Activated CD8-positive, alpha-beta memory T cell treated with anti-CD3 and anti-CD28 coated beads for 1 hour (primary cell): ENCODE data around the gene MYOC.
"Not testable (repeated sequence)": the region's sequence is repeated elsewhere in the genome, so short reads cannot be mapped to it uniquely, and the experiment has no call there.

Source experiments
- DNase-seq, 2 donors: peaks; one replicate each; pipeline ENCODE4 v3.0.0-alpha.2; 2020; ENCODE audit warnings: low read depth in 1 of 2; ENCODE audit errors: extremely low read depth in 1 of 2

The MYOC gene

GRCh38 chr1:171654201-171654941 lies 1.9 kb upstream of the MYOC start:
- DNase-seq: no peak

DNA sequence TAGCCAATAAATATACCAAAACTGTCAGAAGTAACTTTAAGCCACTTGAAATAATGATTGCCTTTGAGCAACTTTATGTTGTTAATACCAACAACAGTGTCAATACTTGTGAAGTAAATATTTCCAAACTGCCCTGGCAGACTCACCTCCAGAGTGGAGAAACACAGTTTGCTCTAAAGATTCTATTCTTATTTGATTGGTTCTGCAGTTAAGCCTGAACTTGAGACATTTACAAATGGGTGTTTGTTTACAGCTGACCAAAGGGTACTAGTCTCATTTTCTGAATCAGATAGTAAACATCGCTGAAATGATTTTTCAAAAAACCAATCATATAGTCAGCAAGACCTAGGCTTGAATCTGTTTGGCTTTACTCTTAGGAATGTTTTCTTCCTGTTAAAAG lies 1.3 kb upstream of the MYOC start:
- no peak for DNase-seq

GRCh38 chr1:171646249-171646560 lies 6.3 kb downstream of the MYOC start:
- DNase-seq: no peak

DNA sequence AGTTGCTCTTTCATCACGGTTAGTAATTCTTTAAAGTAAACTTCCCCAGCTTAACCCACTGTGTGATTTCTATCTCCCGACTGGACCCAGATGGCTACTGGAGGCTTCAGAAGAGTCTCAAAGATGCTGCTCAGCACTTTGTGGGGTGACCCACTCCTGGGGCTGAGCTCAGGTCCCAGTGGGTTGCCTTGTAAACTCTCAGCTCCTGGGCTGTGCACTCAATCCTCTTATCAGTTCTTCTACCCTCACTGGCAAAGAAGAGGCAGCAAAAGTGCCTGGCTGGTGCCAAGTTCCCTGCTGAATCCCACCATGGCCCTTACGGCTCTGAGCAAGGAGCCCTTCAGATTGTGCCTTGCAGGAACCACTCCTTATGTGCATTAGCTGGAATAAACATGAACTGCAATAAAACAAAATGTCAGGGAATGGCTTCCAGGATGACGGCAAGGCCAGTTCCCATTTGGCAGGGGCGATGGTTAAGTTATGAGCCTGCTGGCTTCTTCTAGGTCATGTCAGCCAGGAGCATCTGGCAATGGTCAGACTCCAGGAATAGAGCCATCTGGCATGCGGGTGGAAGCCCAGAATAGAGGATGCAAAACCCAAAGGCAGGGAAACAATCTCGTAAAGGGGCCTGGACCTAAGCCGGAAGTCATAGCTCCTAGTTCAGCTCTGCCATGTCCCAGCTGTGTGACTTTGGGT lies 6.8 kb downstream of the MYOC start:
- DNase-seq: no peak

DNA sequence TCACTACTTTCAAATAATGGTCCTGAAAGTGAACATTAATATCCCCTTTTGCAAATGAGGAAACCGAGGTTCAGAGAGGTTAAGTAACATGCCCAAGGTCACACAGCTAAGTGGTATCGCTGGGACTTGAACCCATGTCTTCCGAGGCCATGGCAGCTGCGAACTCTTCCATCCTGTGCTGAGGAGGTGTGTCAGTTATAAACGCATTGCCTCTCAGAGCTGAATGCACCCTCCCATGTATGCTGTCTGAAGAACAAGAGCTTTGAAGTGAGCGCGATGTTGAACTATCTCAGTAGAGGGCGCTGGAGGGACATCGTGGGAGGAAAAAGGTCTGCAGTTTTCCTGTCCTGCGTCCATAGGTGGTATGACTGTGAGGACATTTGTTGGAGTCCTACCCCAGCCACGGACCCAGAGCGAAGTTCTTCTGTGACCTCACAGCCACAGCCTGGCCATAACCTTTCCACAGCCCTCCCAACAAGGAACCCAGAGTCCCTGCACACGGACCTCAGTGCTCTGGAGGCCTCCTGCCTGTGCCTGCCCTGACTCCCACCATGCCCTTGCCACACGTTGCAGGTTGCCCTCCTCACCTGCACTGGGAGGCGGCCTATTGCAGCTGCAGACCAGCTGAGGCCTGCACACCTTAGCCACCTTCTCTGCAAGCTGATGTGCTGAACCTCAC lies 7.5 kb downstream of the MYOC start:
- peak in 1 of 2 donors; percentile 19 for DNase-seq

DNA sequence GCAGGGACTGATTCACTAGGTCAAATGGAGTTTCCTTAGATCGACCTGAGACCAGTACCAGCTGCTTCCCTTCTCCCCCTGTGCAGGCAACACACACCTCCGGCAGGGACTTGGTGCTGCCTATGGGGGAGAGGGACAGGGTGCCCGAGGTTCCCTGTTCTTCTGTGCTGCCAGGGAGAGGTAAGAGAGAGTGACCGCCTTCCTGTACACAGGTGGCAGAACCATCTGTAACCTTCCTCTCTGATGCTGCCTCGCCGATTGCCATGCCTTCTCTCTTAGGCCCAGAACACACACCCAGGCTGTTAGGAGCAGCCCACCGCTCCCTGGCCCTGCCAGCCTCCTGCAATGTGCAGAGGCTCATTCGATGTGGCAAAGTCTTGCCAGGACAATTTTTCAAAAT lies 9.3 kb downstream of the MYOC start:
- no peak for DNase-seq

- DNase-seq: no peak
These were observed 10.3 kb downstream of the MYOC start for GRCh38 chr1:171642197-171642596.

GRCh38 chr1:171641076-171641864 lies 11.2 kb downstream of the MYOC start:
- no peak for DNase-seq

DNA sequence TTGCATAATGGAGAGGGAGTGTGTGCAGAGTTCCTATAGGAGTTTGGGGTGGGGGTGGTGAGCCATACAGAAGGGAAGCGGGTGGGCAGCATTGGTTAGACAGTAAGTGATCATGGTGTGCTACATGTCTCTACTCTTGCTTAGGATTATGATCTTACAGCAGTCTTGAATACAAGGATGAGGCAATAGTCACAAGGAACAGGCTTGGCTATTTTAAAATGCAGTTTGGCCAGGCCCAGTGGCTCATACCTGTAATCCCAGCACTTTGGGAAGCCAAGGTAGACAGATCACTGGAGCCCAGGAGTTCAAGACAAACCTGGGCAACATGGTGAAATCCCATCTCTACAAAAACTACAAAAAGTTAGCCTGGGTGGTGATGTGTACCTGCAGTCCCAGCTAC lies 12.3 kb downstream of the MYOC start:
- DNase-seq: no peak

DNA sequence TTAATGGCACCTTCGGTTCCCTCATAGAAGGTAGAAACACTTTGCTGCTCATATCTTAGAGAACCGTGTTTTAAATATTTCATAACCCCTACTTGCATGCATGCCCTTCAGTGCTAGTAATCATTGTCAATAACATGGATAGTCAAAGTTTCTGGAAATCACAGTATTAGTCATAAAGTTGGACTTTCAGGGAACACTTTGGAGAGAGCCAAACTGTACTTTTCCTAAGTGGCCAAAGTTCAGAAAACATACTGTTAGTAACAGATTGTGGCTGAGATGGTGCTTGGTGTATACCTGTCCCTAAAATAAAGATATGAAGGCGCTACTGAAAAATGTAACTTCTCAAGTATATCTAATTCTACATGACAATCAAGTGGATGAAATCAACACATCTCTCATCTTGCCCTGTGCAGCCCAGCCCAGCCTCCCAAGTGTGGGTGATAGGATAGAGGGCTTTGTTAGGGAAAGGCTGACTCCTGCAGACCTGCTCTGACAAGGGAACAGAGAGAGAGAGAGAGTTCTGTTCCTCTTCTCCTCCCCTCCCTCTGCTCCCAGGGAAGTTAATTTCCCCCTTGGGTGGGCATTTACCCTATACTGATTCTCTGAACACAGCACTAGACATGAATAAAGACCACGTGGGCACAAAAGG lies 14.4 kb downstream of the MYOC start:
- no peak for DNase-seq

DNA sequence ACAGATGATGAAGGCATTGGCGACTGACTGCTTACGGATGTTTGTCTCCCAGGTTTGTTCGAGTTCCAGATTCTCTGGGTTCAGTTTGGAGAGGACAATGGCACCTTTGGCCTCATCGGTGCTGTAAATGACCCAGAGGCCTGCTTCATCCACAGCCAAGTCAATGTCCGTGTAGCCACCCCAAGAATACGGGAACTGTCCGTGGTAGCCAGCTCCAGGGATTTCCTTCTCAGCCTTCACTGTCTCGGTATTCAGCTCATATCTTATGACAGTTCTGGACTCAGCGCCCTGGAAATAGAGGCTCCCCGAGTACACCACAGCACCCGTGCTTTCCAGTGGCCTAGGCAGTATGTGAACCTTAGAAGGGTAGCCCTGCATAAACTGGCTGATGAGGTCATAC lies 16.3 kb downstream of the MYOC start:
- DNase-seq: no peak

GRCh38 chr1:171635661-171636060 lies 16.8 kb downstream of the MYOC start:
- DNase-seq: no peak

DNA sequence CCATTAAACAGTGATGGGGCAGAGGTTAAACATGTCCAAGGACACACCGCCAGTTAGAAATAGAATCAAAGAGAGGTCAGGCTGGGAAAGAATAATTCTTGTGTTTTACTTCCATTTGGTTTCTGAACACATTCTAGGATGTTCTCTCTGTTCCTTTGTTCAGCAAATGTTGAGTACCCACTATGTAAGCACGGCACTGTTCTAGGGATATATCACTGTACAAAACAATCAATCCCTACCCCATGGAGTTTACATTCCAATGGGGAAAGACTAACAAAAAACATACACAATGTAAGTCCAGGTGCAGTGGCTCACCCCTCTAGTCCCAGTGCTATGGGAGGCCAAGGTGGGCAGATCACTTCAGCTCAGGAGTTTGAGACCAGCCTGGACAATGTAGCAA lies 24.3 kb downstream of the MYOC start:
- no peak for DNase-seq

DNA sequence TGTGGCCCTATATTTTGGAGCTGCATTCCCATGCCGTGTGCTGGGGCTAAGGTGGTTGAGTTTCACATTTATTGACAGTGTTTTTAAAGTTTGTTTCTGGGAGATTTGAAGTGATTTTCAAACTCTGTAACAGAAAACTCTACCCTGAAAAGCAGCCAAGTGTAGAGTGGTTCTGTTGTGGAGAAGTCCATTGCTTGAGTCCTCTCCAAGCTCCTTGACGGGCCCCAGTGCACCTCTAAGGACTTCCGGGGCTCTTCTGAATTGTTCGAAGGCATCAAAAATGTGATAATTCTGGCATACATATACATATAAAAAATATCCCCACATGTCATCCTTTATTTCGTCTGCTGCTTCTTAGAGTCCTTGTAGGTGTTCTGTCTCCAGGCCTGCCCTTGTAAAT lies 25.5 kb downstream of the MYOC start:
- no peak for DNase-seq

DNA sequence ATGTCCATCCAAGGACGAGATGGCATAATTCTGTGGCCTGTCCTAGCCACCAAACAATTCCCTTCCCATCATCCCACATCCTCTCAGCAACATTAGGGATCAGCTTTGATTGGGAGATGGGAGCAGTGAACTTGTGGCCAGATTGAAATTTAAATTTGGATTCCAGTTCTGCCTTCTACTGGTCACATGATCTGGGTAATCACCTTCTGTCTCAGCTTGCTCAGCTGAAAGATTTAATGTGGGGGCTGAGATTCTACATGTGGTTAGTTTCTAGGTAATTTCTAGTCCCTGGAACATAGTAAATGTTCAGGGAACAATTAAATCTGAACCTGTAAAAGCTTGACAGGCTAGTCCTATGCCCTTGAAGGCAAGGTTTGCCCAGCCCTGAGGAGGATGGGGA lies 27.3 kb downstream of the MYOC start:
- no peak for DNase-seq

GRCh38 chr1:171623651-171624331 lies 28.7 kb downstream of the MYOC start:
- no peak for DNase-seq

DNA sequence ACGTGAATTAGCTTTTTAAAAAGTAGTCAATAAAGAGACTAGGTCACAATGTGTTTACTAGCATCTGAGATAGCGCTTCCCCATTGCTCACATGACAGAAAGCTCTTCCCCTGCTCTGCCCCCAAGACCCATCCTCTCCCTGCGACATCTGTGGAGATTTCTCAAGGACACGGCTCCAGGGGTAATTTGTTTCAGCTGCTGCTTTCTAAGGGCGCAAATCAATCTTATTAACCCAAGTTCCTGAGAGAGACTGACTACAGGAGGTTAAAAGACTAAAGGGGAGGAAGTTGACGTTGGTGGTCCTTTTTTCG lies 30.4 kb downstream of the MYOC start, which contains the start of gene MYOCOS:
Gene MYOCOS (plus strand): TSS at position 92 of the 311 bp plus-strand sequence. CDS start 1,641 bp downstream, outside the sequence.
- DNase-seq: no peak

DNA sequence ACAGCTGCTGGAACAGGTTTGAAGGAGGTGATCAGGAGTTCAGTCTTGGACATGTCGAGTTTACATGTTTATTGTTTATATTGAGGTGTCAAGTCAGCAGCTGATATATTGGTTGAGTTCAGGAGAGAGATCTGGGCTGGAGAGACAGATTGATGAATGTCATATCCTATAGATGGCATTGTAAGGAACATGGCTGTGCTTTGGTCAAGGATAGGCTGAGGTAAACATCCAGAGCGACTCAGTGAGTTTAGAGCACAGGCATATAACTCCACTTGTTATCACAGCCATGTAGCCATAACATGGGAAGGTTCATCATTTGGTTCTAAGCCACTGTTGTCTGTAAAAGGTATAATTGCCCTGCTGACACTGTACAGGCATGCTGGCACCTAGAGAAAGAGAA lies 35.9 kb downstream of the MYOC start:
- DNase-seq: no peak

DNA sequence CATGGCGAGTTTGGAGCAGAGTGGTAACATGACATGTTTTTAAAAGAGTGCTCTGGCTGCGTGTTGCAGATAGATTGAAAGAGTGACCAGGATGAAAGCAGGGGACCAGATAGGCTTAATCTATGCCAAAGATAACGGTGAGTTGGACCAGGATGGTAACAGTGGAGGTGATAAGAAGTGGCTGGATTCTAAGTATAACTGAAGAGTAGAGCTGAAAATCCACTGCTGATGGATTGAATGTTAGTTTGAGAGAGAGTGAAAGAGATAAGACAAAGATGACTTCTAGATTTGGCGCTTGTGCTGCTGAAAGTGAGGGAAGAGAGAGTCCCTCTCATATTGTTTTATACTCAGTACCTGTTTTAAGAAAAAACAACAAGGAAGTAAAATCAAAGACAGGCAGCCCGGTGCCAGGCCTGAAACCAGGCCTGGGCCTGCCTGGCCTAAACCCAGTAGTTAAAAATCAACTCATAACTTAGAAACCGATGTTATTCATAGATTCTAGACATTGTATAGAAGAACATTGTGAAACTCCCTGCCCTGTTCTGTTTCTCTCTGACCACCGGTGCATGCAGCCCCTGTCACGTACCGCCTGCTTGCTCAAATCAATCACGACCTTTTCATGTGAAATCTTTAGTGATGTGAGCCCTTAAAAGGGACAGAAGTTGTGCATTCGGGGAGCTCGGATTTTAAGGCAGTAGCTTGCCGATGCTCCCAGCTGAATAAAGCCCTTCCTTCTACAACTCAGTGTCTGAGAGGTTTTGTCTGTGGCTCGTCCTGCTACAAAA lies 37.2 kb downstream of the MYOC start:
- DNase-seq: not testable (repeated sequence)

DNA sequence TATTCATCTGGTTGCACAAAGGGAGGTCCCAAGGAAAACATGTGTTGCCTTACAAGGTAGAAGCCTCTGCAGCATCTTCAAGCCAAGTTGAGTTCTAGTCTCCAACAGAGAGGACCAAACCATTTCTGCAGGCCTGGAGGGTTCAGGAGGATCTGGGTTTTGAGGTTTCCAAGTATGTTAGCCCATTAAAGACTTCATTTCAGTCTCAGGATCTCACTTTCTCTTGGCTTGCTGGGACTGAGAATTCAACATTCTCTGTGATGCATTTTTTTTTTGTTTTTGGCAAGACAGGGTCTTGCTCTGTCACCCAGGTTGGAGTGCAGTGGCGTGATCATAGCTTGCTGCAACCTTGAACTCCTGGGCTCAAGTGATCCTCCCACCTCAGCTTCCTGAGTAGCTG lies 39.2 kb downstream of the MYOC start:
- DNase-seq: no peak
